Pulmonary artery endothelial cell (primary cell): ENCODE results near the gene TSHZ3. TPM values are rescaled to one million over a fixed set of nuclear protein-coding genes. Genes with fewer than 3 reads are reported as not detected.

ENCODE experiments used
- DNase-seq: peaks from one replicate; pipeline ENCODE4 v3.0.0-alpha.2; 2011; ENCODE audit warnings: low read depth, low spot score
- total RNA-seq: library from RNA; depleted of rRNA; stranded (reverse); fragments of >200 nt; gene quantifications from 2 replicates; pipeline ENCODE4 v1.2.3, GENCODE V29; 2014

The TSHZ3 gene
- total RNA-seq, 1 donor from 2014 or later, result 3.0 TPM

- no peak for DNase-seq
Observed at GRCh38 chr19:31289381-31289880, 59.8 kb downstream of the TSHZ3 start.

GRCh38 chr19:31286491-31286890 is 62.7 kb downstream of the TSHZ3 start:
- DNase-seq, result no peak

- no peak for DNase-seq
Observed at GRCh38 chr19:31285744-31286143, 63.5 kb downstream of the TSHZ3 start.

GRCh38 chr19:31284621-31285020 is 64.6 kb downstream of the TSHZ3 start:
- DNase-seq, result no peak

GRCh38 chr19:31283701-31284100 is 65.5 kb downstream of the TSHZ3 start:
- no peak for DNase-seq

- no peak for DNase-seq
Observed at GRCh38 chr19:31282346-31282745, 66.9 kb downstream of the TSHZ3 start.

- DNase-seq, result no peak
Observed at GRCh38 chr19:31280287-31281006, 68.8 kb downstream of the TSHZ3 start.

- DNase-seq, result no peak
Observed at GRCh38 chr19:31279436-31279765, 69.8 kb downstream of the TSHZ3 start.

- DNase-seq, result no peak
Observed at GRCh38 chr19:31278555-31279435, 70.4 kb downstream of the TSHZ3 start.

- no peak for DNase-seq
Observed at GRCh38 chr19:31277516-31277915, 71.7 kb downstream of the TSHZ3 start.

GRCh38 chr19:31276831-31277230 is 72.4 kb downstream of the TSHZ3 start:
- DNase-seq, result no peak

GRCh38 chr19:31275068-31275334 is 74.2 kb downstream of the TSHZ3 start:
- DNase-seq, result no peak

- DNase-seq, result no peak
Observed at GRCh38 chr19:31274251-31275067, 74.8 kb downstream of the TSHZ3 start.

GRCh38 chr19:31272583-31273106 is 76.6 kb downstream of the TSHZ3 start:
- DNase-seq, result no peak

- no peak for DNase-seq
Observed at GRCh38 chr19:31271306-31271911, 77.8 kb downstream of the TSHZ3 start.

GRCh38 chr19:31270897-31271296 is 78.3 kb downstream of the TSHZ3 start:
- no peak for DNase-seq

- no peak for DNase-seq
Observed at GRCh38 chr19:31269425-31270127, 79.7 kb downstream of the TSHZ3 start.

- no peak for DNase-seq
Observed at GRCh38 chr19:31268751-31269383, 80.4 kb downstream of the TSHZ3 start.

- DNase-seq, result no peak
Observed at GRCh38 chr19:31266731-31267130, 82.5 kb downstream of the TSHZ3 start.

- DNase-seq, result no peak
Observed at GRCh38 chr19:31266196-31266595, 83.0 kb downstream of the TSHZ3 start.
